HL-60 (cell line): ENCODE results near the gene GNAI2.

ENCODE experiments used
- DNase-seq, 2 experiments: peaks; one replicate each; pipeline ENCODE4 v3.0.0-alpha.2; 2010 to 2020; ENCODE audit warnings: low read depth in 1 of 2, low spot score in 1 of 2
- H3K27ac ChIP-seq: fragments of 250-450 bp; sonication (Bioruptor Pico); replicated peaks from 2 replicates; pipeline ENCODE4 v1.5.1; 2020; ENCODE audit warnings: mild to moderate bottlenecking, moderate library complexity
- H3K27me3 ChIP-seq: fragments of 250-450 bp; sonication (Bioruptor Pico); 2 replicates; pipeline ENCODE4 v1.5.1; 2021; ENCODE audit warnings: mild to moderate bottlenecking, moderate library complexity; ENCODE audit not compliant: insufficient read depth, poor library complexity, severe bottlenecking
- H3K4me3 ChIP-seq: replicated peaks from 2 replicates; pipeline ENCODE4 v1.5.1; 2011; ENCODE audit warnings: mild to moderate bottlenecking, control low read depth, low read length; ENCODE audit not compliant: insufficient read depth
- CTCF ChIP-seq: IDR thresholded peaks from one replicate; pipeline ENCODE4 v1.5.1; 2011; ENCODE audit warnings: low read length, control low read depth, inconsistent platforms; ENCODE audit not compliant: insufficient read depth
- GABPA ChIP-seq: IDR thresholded peaks from 2 replicates; pipeline ENCODE4 v1.6.1; 2012; ENCODE audit warnings: low read depth
- POLR2AphosphoS5 ChIP-seq: IDR thresholded peaks from 2 replicates; pipeline ENCODE4 v1.6.1; 2012; ENCODE audit warnings: low read depth
- REST ChIP-seq: IDR thresholded peaks from 2 replicates; pipeline ENCODE4 v1.6.1; 2012; ENCODE audit warnings: low read depth; ENCODE audit not compliant: insufficient replicate concordance
- SPI1 ChIP-seq: IDR thresholded peaks from 2 replicates; pipeline ENCODE4 v1.6.1; 2012; ENCODE audit warnings: low read depth, mild to moderate bottlenecking, borderline replicate concordance

GNAI2 gene

GRCh38 chr3:50195501-50196252 lies 40.3 kb upstream of the GNAI2 start:
- Histone ChIP-seq H3K4me3 (no peak overlapping the region), H3K27me3 (peaks cover 29% of the 10 kb centered on the region), H3K27ac (no peak overlapping the region)
- no peak for TF ChIP-seq GABPA
- DNase-seq = no peak

GRCh38 chr3:50196253-50196801 lies 39.7 kb upstream of the GNAI2 start:
- TF ChIP-seq CTCF (no peak), REST (no peak), GABPA (no peak), POLR2AphosphoS5 (no peak), SPI1 (no peak)
- no peak overlapping the region for H3K27ac ChIP-seq
- H3K27me3 ChIP-seq = peaks cover 31% of the 10 kb centered on the region
- DNase-seq = no peak
- H3K4me3 ChIP-seq = no peak overlapping the region

GRCh38 chr3:50201573-50202315 lies 34.3 kb upstream of the GNAI2 start:
- TF ChIP-seq CTCF (no peak), SPI1 (no peak), POLR2AphosphoS5 (no peak), REST (no peak), GABPA (no peak)
- Histone ChIP-seq H3K4me3 (no peak overlapping the region), H3K27me3 (peaks cover 52% of the 10 kb centered on the region), H3K27ac (no peak overlapping the region)
- DNase-seq = no peak

GRCh38 chr3:50202353-50203112 lies 33.5 kb upstream of the GNAI2 start:
- TF ChIP-seq CTCF (no peak), POLR2AphosphoS5 (no peak), GABPA (no peak), SPI1 (no peak), REST (no peak)
- no peak for DNase-seq
- H3K4me3 ChIP-seq = no peak overlapping the region
- no peak overlapping the region for H3K27ac ChIP-seq
- peaks cover 51% of the 10 kb centered on the region for H3K27me3 ChIP-seq
